Globus pallidus (tissue), 1 donor: ENCODE results near the gene PCDHB1.

Experiments
- DNase-seq: peaks from one replicate; pipeline ENCODE4 v3.0.0-alpha.2; 2015; ENCODE audit warnings: low spot score

Gene PCDHB1

GRCh38 chr5:141050622-141051520 is at the start of gene PCDHB1:
Gene PCDHB1 (plus strand): TSS chr5:141051374. CDS start chr5:141051471, 97 bp downstream.
- no peak for DNase-seq

GRCh38 chr5:141001446-141001843 is 49.7 kb upstream of the PCDHB1 start:
- DNase-seq, result no peak

- peak; percentile 6 for DNase-seq
Measured at GRCh38 chr5:141001844-141002604, 49.1 kb upstream of the PCDHB1 start.

GRCh38 chr5:141002605-141002965 is 48.6 kb upstream of the PCDHB1 start:
- no peak for DNase-seq

GRCh38 chr5:141003031-141003430 is 48.1 kb upstream of the PCDHB1 start:
- no peak for DNase-seq

- no peak for DNase-seq
Measured at GRCh38 chr5:141003791-141004611, 47.2 kb upstream of the PCDHB1 start.

GRCh38 chr5:141007791-141008190 is 43.4 kb upstream of the PCDHB1 start:
- DNase-seq, result no peak

GRCh38 chr5:141010047-141010793 is 41.0 kb upstream of the PCDHB1 start:
- DNase-seq, result no peak

GRCh38 chr5:141017943-141018342 is 33.2 kb upstream of the PCDHB1 start:
- no peak for DNase-seq

- no peak for DNase-seq
Measured at GRCh38 chr5:141022384-141022783, 28.8 kb upstream of the PCDHB1 start.

GRCh38 chr5:141031006-141031405 is 20.2 kb upstream of the PCDHB1 start:
- no peak for DNase-seq

GRCh38 chr5:141032626-141033025 is 18.5 kb upstream of the PCDHB1 start:
- DNase-seq, result no peak

- no peak for DNase-seq
Measured at GRCh38 chr5:141039061-141039460, 12.1 kb upstream of the PCDHB1 start.

GRCh38 chr5:141039517-141039916 is 11.7 kb upstream of the PCDHB1 start:
- no peak for DNase-seq

- DNase-seq, result peak; percentile 75
Measured at GRCh38 chr5:141040093-141040770, 10.9 kb upstream of the PCDHB1 start.

- DNase-seq, result peak; percentile 97
Measured at GRCh38 chr5:141040771-141041426, 10.3 kb upstream of the PCDHB1 start.

GRCh38 chr5:141041427-141041785 is 9.8 kb upstream of the PCDHB1 start:
- DNase-seq, result no peak

- no peak for DNase-seq
Measured at GRCh38 chr5:141042555-141042954, 8.6 kb upstream of the PCDHB1 start.

GRCh38 chr5:141051521-141051866 is 320 bp downstream of the PCDHB1 start:
- no peak for DNase-seq

GRCh38 chr5:141077826-141078225 is 26.7 kb downstream of the PCDHB1 start:
- DNase-seq, result no peak

- DNase-seq, result no peak
Measured at GRCh38 chr5:141082228-141082627, 31.1 kb downstream of the PCDHB1 start.
